ENCODE data around the gene SHISA6. TPM values are rescaled to one million over a fixed set of nuclear protein-coding genes. Genes with fewer than 3 reads are reported as not detected.

SHISA6 gene
- total RNA-seq, 1 donor from 2014 or later: not detected

- intact Hi-C loops (cut with micrococcal nuclease): no loop called here
- DNase-seq: no peak
- Mint-ChIP-seq H3K9me3 (no peaks in the 10 kb centered on the region), H3K36me3 (ENCODE audit: low read depth) (no peaks in the 10 kb centered on the region), H3K4me1 (no peaks in the 10 kb centered on the region), H3K27ac (no peak overlapping the region), H3K4me3 (no peak overlapping the region), H3K27me3 (no peaks in the 10 kb centered on the region)
Observed at GRCh38 chr17:11366272-11366850, 125.3 kb downstream of the SHISA6 start.

- H3K4me1 Mint-ChIP-seq: no peaks in the 10 kb centered on the region
- intact Hi-C loops (cut with micrococcal nuclease): no loop called here
Observed at GRCh38 chr17:11369575-11369974, 128.6 kb downstream of the SHISA6 start.

GRCh38 chr17:11372692-11373091, 131.7 kb downstream of the SHISA6 start:
- intact Hi-C loops (cut with micrococcal nuclease): no loop called here
- Mint-ChIP-seq H3K4me3 (no peak overlapping the region), H3K27ac (no peak overlapping the region), H3K9me3 (peaks cover 3% of the 10 kb centered on the region), H3K36me3 (ENCODE audit: low read depth) (no peaks in the 10 kb centered on the region), H3K27me3 (no peaks in the 10 kb centered on the region), H3K4me1 (no peaks in the 10 kb centered on the region)
- no peak for DNase-seq

More at GRCh38 chr17:11369575-11369974, 128.6 kb downstream of the SHISA6 start:
- Mint-ChIP-seq H3K36me3 (ENCODE audit: low read depth) (no peaks in the 10 kb centered on the region), H3K4me3 (no peak overlapping the region), H3K27me3 (no peaks in the 10 kb centered on the region), H3K9me3 (peaks cover 3% of the 10 kb centered on the region), H3K27ac (no peak overlapping the region)
- no peak for DNase-seq

- no peaks in the 10 kb centered on the region for H3K27me3 Mint-ChIP-seq
- no peak overlapping the region for H3K27ac Mint-ChIP-seq
- no peaks in the 10 kb centered on the region for H3K4me1 Mint-ChIP-seq
- no peak for DNase-seq
- H3K9me3 Mint-ChIP-seq: peaks cover 4% of the 10 kb centered on the region
- H3K4me3 Mint-ChIP-seq: no peak overlapping the region
- H3K36me3 Mint-ChIP-seq (ENCODE audit: low read depth): no peaks in the 10 kb centered on the region
- intact Hi-C loops (cut with micrococcal nuclease): no loop called here
Observed at GRCh38 chr17:11378506-11378905, 137.5 kb downstream of the SHISA6 start.

- Mint-ChIP-seq H3K36me3 (ENCODE audit: low read depth) (no peaks in the 10 kb centered on the region), H3K4me1 (no peaks in the 10 kb centered on the region), H3K9me3 (peaks cover 16% of the 10 kb centered on the region), H3K27ac (no peak overlapping the region), H3K27me3 (no peaks in the 10 kb centered on the region), H3K4me3 (no peak overlapping the region)
- no peak for DNase-seq
- intact Hi-C loops (cut with micrococcal nuclease): no loop called here
Observed at GRCh38 chr17:11380761-11381160, 139.7 kb downstream of the SHISA6 start.

- H3K36me3 Mint-ChIP-seq (ENCODE audit: low read depth): no peaks in the 10 kb centered on the region
Observed at GRCh38 chr17:11383157-11383556, 142.1 kb downstream of the SHISA6 start.

GRCh38 chr17:11384131-11384530, 143.1 kb downstream of the SHISA6 start:
- Mint-ChIP-seq H3K27me3 (no peaks in the 10 kb centered on the region), H3K4me3 (no peak overlapping the region), H3K9me3 (peaks cover 25% of the 10 kb centered on the region), H3K27ac (no peak overlapping the region), H3K4me1 (no peaks in the 10 kb centered on the region), H3K36me3 (ENCODE audit: low read depth) (no peaks in the 10 kb centered on the region)
- no peak for DNase-seq
- intact Hi-C loops (cut with micrococcal nuclease): no loop called here

More at GRCh38 chr17:11383157-11383556, 142.1 kb downstream of the SHISA6 start:
- no peak for DNase-seq
- intact Hi-C loops (cut with micrococcal nuclease): no loop called here
- H3K4me1 Mint-ChIP-seq: no peaks in the 10 kb centered on the region
- no peak overlapping the region for H3K4me3 Mint-ChIP-seq
- peaks cover 25% of the 10 kb centered on the region for H3K9me3 Mint-ChIP-seq
- H3K27ac Mint-ChIP-seq: no peak overlapping the region
- no peaks in the 10 kb centered on the region for H3K27me3 Mint-ChIP-seq

- no peaks in the 10 kb centered on the region for H3K36me3 Mint-ChIP-seq (ENCODE audit: low read depth)
- intact Hi-C loops (cut with micrococcal nuclease): no loop called here
- H3K4me1 Mint-ChIP-seq: no peaks in the 10 kb centered on the region
- no peak for DNase-seq
- H3K27ac Mint-ChIP-seq: no peak overlapping the region
- no peaks in the 10 kb centered on the region for H3K27me3 Mint-ChIP-seq
- H3K9me3 Mint-ChIP-seq: peaks cover 29% of the 10 kb centered on the region
- H3K4me3 Mint-ChIP-seq: no peak overlapping the region
Observed at GRCh38 chr17:11387610-11388009, 146.6 kb downstream of the SHISA6 start.

- Mint-ChIP-seq H3K27ac (no peak overlapping the region), H3K9me3 (peaks cover 28% of the 10 kb centered on the region), H3K4me3 (no peak overlapping the region), H3K36me3 (ENCODE audit: low read depth) (no peaks in the 10 kb centered on the region), H3K4me1 (no peaks in the 10 kb centered on the region), H3K27me3 (no peaks in the 10 kb centered on the region)
- DNase-seq: no peak
- intact Hi-C loops (cut with micrococcal nuclease): no loop called here
Observed at GRCh38 chr17:11388054-11388453, 147.0 kb downstream of the SHISA6 start.

GRCh38 chr17:11389583-11389982, 148.6 kb downstream of the SHISA6 start:
- Mint-ChIP-seq H3K27ac (no peak overlapping the region), H3K9me3 (peaks cover 21% of the 10 kb centered on the region)

GRCh38 chr17:11391134-11391533, 150.1 kb downstream of the SHISA6 start:
- no peak overlapping the region for H3K27ac Mint-ChIP-seq
- no peaks in the 10 kb centered on the region for H3K4me1 Mint-ChIP-seq
- H3K4me3 Mint-ChIP-seq: no peak overlapping the region
- intact Hi-C loops (cut with micrococcal nuclease): no loop called here
- H3K36me3 Mint-ChIP-seq (ENCODE audit: low read depth): no peaks in the 10 kb centered on the region
- H3K27me3 Mint-ChIP-seq: no peaks in the 10 kb centered on the region
- peaks cover 12% of the 10 kb centered on the region for H3K9me3 Mint-ChIP-seq
- DNase-seq: no peak

More at GRCh38 chr17:11389583-11389982, 148.6 kb downstream of the SHISA6 start:
- no peaks in the 10 kb centered on the region for H3K36me3 Mint-ChIP-seq (ENCODE audit: low read depth)
- H3K4me1 Mint-ChIP-seq: no peaks in the 10 kb centered on the region
- DNase-seq: no peak
- intact Hi-C loops (cut with micrococcal nuclease): no loop called here
- no peaks in the 10 kb centered on the region for H3K27me3 Mint-ChIP-seq
- H3K4me3 Mint-ChIP-seq: no peak overlapping the region

- H3K4me1 Mint-ChIP-seq: no peaks in the 10 kb centered on the region
- no peak overlapping the region for H3K27ac Mint-ChIP-seq
- no peak for DNase-seq
- no peaks in the 10 kb centered on the region for H3K27me3 Mint-ChIP-seq
- no peak overlapping the region for H3K4me3 Mint-ChIP-seq
- no peaks in the 10 kb centered on the region for H3K36me3 Mint-ChIP-seq (ENCODE audit: low read depth)
- peaks cover 7% of the 10 kb centered on the region for H3K9me3 Mint-ChIP-seq
- intact Hi-C loops (cut with micrococcal nuclease): no loop called here
Observed at GRCh38 chr17:11404431-11405276, 163.6 kb downstream of the SHISA6 start.

- Mint-ChIP-seq H3K27me3 (no peaks in the 10 kb centered on the region), H3K36me3 (ENCODE audit: low read depth) (no peaks in the 10 kb centered on the region), H3K4me3 (no peak overlapping the region), H3K4me1 (no peaks in the 10 kb centered on the region), H3K9me3 (no peaks in the 10 kb centered on the region), H3K27ac (no peak overlapping the region)
- DNase-seq: no peak
- intact Hi-C loops (cut with micrococcal nuclease): no loop called here
Observed at GRCh38 chr17:11406716-11407115, 165.7 kb downstream of the SHISA6 start.

- no peaks in the 10 kb centered on the region for H3K36me3 Mint-ChIP-seq (ENCODE audit: low read depth)
- intact Hi-C loops (cut with micrococcal nuclease): no loop called here
- no peak for DNase-seq
- no peaks in the 10 kb centered on the region for H3K27me3 Mint-ChIP-seq
- no peak overlapping the region for H3K27ac Mint-ChIP-seq
- no peaks in the 10 kb centered on the region for H3K4me1 Mint-ChIP-seq
- no peak overlapping the region for H3K4me3 Mint-ChIP-seq
- no peaks in the 10 kb centered on the region for H3K9me3 Mint-ChIP-seq
Observed at GRCh38 chr17:11412654-11413053, 171.6 kb downstream of the SHISA6 start.

Measured in activated CD4-positive, alpha-beta T cell treated with anti-CD3 and anti-CD28 coated beads, Interleukin-2, amount 10 ng/mL, durations not matched to agents 24 days and 14 days (primary cell).